HG02840 (cell line): Measurements from ENCODE around the gene WIPF3.

Experiments used
- ATAC-seq: cut with Tn5 transposase; IDR thresholded peaks from one replicate; pipeline ENCODE4 v1.9.1; 2021; ENCODE audit warnings: mild to moderate bottlenecking, moderate library complexity, moderate number of reproducible peaks; ENCODE audit not compliant: unreplicated experiment, low FRiP score

The WIPF3 gene

GRCh38 chr7:29806208-29806994 is at the start of gene WIPF3:
TSS of gene WIPF3 (plus strand) at chr7:29806508. CDS start at chr7:29834725, 28,217 bp downstream.
- ATAC-seq, result no peak

GRCh38 chr7:29763266-29763665 is 43.0 kb upstream of the WIPF3 start:
- ATAC-seq, result no peak

GRCh38 chr7:29764227-29764626 is 42.1 kb upstream of the WIPF3 start:
- no peak for ATAC-seq

GRCh38 chr7:29765490-29765889 is 40.8 kb upstream of the WIPF3 start:
- ATAC-seq, result no peak

- ATAC-seq, result no peak
These were observed 35.9 kb upstream of the WIPF3 start for GRCh38 chr7:29770371-29770770.

GRCh38 chr7:29771081-29771816 is 35.1 kb upstream of the WIPF3 start:
- ATAC-seq, result no peak

GRCh38 chr7:29779017-29779416 is 27.3 kb upstream of the WIPF3 start:
- ATAC-seq, result no peak

- no peak for ATAC-seq
These were observed 26.0 kb upstream of the WIPF3 start for GRCh38 chr7:29780346-29780745.

GRCh38 chr7:29783671-29784070 is 22.6 kb upstream of the WIPF3 start:
- no peak for ATAC-seq

- no peak for ATAC-seq
These were observed 12.8 kb upstream of the WIPF3 start for GRCh38 chr7:29793507-29793906.

GRCh38 chr7:29794959-29795629 is 11.2 kb upstream of the WIPF3 start:
- ATAC-seq, result no peak

GRCh38 chr7:29795696-29796580 is 10.4 kb upstream of the WIPF3 start:
- no peak for ATAC-seq

GRCh38 chr7:29797112-29797944 is 9.0 kb upstream of the WIPF3 start:
- ATAC-seq, result no peak

- no peak for ATAC-seq
These were observed 7.9 kb upstream of the WIPF3 start for GRCh38 chr7:29798422-29798821.

- ATAC-seq, result no peak
These were observed 4.4 kb upstream of the WIPF3 start for GRCh38 chr7:29801929-29802328.

GRCh38 chr7:29805031-29805430 is 1.3 kb upstream of the WIPF3 start:
- ATAC-seq, result no peak

- ATAC-seq, result no peak
These were observed 461 bp upstream of the WIPF3 start for GRCh38 chr7:29805886-29806207.

- no peak for ATAC-seq
These were observed 910 bp downstream of the WIPF3 start for GRCh38 chr7:29806995-29807841.
